22Rv1 (cell line): ENCODE measurements around the gene MAP2K6.

Source experiments
- ZFX ChIP-seq: fragments of 450-650 bp; IDR thresholded peaks from 2 replicates; pipeline ENCODE4 v1.6.1; 2017; ENCODE audit warnings: antibody characterized with exemption, borderline replicate concordance
- TF ChIP-seq, protein P1 (sequence below): fragments of 450-650 bp; IDR thresholded peaks from 2 replicates; pipeline ENCODE4 v1.5.1; 2017; ENCODE audit warnings: mild to moderate bottlenecking

DNA sequence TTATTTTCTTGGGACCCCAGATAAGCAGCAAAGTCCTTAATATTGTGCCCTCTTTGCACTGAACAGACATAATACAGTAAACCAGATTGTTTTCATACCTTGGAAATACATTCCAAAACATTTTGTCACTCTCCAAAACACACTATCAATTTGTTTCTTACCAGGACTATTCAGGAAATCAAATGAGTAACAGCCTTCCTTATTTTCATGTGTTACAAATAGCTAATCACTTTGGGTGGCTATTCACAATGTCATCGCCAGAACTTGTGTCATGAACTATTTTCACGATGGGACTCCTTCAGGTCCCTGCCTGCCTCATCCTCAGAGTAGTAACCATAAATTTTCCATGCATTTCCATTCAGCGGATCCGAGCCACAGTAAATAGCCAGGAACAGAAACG, 104.5 kb downstream of the MAP2K6 start:
- TF ChIP-seq, protein P1, sequence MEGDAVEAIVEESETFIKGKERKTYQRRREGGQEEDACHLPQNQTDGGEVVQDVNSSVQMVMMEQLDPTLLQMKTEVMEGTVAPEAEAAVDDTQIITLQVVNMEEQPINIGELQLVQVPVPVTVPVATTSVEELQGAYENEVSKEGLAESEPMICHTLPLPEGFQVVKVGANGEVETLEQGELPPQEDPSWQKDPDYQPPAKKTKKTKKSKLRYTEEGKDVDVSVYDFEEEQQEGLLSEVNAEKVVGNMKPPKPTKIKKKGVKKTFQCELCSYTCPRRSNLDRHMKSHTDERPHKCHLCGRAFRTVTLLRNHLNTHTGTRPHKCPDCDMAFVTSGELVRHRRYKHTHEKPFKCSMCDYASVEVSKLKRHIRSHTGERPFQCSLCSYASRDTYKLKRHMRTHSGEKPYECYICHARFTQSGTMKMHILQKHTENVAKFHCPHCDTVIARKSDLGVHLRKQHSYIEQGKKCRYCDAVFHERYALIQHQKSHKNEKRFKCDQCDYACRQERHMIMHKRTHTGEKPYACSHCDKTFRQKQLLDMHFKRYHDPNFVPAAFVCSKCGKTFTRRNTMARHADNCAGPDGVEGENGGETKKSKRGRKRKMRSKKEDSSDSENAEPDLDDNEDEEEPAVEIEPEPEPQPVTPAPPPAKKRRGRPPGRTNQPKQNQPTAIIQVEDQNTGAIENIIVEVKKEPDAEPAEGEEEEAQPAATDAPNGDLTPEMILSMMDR: no peak
- no peak for TF ChIP-seq ZFX
